Type B pancreatic cell (in vitro differentiated cells): ENCODE measurements around the gene DMXL2. TPM values are rescaled to one million over a fixed set of nuclear protein-coding genes. Genes with fewer than 3 reads are reported as not detected.
A peak's percentile ranks its signal among the peaks of the same experiment; 100 is the strongest.

Experiments used
- DNase-seq: peaks from one replicate; pipeline ENCODE4 v3.0.0; 2021; ENCODE audit warnings: mixed read lengths; ENCODE audit not compliant: unreplicated experiment; ENCODE audit errors: extremely low spot score
- H3K27ac Mint-ChIP-seq: 2 replicates; pipeline ENCODE4 v1.8.0; 2021; ENCODE audit warnings: mild to moderate bottlenecking, mixed read lengths
- H3K27me3 Mint-ChIP-seq: 2 replicates; pipeline ENCODE4 v1.8.0; 2021; ENCODE audit warnings: mixed read lengths
- H3K36me3 Mint-ChIP-seq: 2 replicates; pipeline ENCODE4 v1.8.0; 2021; ENCODE audit warnings: mixed read lengths
- H3K4me1 Mint-ChIP-seq: one replicate; pipeline ENCODE4 v1.8.0; 2021; ENCODE audit warnings: mixed read lengths; ENCODE audit not compliant: unreplicated experiment
- H3K4me3 Mint-ChIP-seq: 2 replicates; pipeline ENCODE4 v1.8.0; 2021; ENCODE audit warnings: mild to moderate bottlenecking, mixed read lengths
- H3K9me3 Mint-ChIP-seq: 2 replicates; pipeline ENCODE4 v1.8.0; 2021; ENCODE audit warnings: mixed read lengths
- CTCF ChIP-seq: fragments of 200-600 bp; sonication (generic); conservative IDR thresholded peaks from 2 replicates; pipeline ENCODE4 v1.5.0; 2021; ENCODE audit warnings: antibody characterized with exemption, mild to moderate bottlenecking
- long read RNA-seq: library from polyadenylated mRNA; unstranded; transcript quantifications from one replicate; pipeline ENCODE4 v2.0.0, GENCODE V29; 2020
- total RNA-seq: library from RNA; stranded (reverse); gene quantifications from 2 replicates; pipeline ENCODE4 v1.2.1, GENCODE V29; 2021; ENCODE audit warnings: low replicate concordance

DMXL2 gene
- 25.6 and 34.3 TPM in 2 replicates for total RNA-seq
- long read RNA-seq, partial matches to known transcripts: 8 of 13 reads
- long read RNA-seq, other reads (novel, unspliced or antisense): 3 of 13 reads

- DNase-seq: peak; percentile 93
- H3K27ac Mint-ChIP-seq: peak within 1 kb of the TSS; percentile 85
- no peaks in the 10 kb centered on the region for H3K27me3 Mint-ChIP-seq
- no peaks in the 10 kb centered on the region for H3K9me3 Mint-ChIP-seq
- TF ChIP-seq CTCF: no peak
- H3K36me3 Mint-ChIP-seq: no peaks in the 10 kb centered on the region
- peaks cover 25% of the 10 kb centered on the region for H3K4me1 Mint-ChIP-seq
- H3K4me3 Mint-ChIP-seq: peak within 1 kb of the TSS; percentile 98
These were observed at the start of gene DMXL2 for GRCh38 chr15:51622604-51623370. DMXL2 (minus strand) TSS chr15:51622771; CDS start chr15:51622545, 226 bp downstream.

GRCh38 chr15:51672155-51672687 is 49.6 kb upstream of the DMXL2 start:
- Mint-ChIP-seq H3K9me3 (no peaks in the 10 kb centered on the region), H3K4me1 (no peaks in the 10 kb centered on the region), H3K36me3 (no peaks in the 10 kb centered on the region), H3K27ac (no peak overlapping the region), H3K4me3 (no peak overlapping the region), H3K27me3 (peaks cover 24% of the 10 kb centered on the region)
- no peak for DNase-seq
- no peak for TF ChIP-seq CTCF

DNA sequence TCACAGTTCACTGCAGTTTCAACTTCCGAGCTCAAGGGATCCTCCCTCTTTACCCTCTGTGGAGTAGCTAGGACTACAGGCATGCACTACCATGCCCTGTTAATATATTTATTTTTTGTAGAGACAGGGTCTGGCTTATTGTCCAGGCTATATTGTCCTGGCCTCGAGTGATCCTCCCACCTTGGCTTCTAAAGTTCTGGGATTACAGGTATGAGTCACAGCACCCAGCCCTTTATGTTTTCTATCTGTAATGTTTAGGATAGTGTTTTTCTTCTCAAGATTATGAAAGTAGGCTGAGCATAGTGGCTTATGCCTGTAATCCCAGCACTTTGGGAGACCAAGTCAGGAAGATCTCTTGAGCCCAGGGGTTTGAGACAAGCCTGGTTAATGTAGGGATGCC is 46.8 kb upstream of the DMXL2 start:
- H3K4me3 Mint-ChIP-seq: no peak overlapping the region
- no peak for DNase-seq
- no peak overlapping the region for H3K27ac Mint-ChIP-seq
- H3K36me3 Mint-ChIP-seq: no peaks in the 10 kb centered on the region
- no peak for TF ChIP-seq CTCF
- H3K9me3 Mint-ChIP-seq: no peaks in the 10 kb centered on the region
- peaks cover 19% of the 10 kb centered on the region for H3K27me3 Mint-ChIP-seq
- H3K4me1 Mint-ChIP-seq: no peaks in the 10 kb centered on the region

DNA sequence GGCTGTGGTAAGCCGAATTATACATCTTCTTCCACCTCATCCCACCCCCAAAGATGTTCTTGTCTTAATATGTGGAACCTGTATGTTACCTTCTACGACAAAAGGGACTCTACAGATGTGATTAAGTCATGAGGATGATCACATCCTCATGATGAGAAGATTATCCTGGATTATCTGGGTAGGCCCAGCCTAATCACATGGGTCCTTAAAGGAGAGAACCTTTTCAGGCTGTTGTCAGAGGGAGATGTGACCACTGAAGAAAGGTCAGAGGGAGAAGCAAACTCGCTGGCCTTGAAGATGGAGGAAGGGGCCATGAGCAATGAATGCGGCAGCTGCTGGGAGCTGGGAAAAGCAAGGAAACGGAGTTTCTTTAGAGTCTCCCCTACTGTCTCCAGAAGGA is 45.9 kb upstream of the DMXL2 start:
- Mint-ChIP-seq H3K4me1 (no peaks in the 10 kb centered on the region), H3K27me3 (peaks cover 15% of the 10 kb centered on the region), H3K36me3 (no peaks in the 10 kb centered on the region), H3K9me3 (no peaks in the 10 kb centered on the region), H3K4me3 (no peak overlapping the region), H3K27ac (no peak overlapping the region)
- no peak for TF ChIP-seq CTCF
- DNase-seq: no peak

- no peak for TF ChIP-seq CTCF
- Mint-ChIP-seq H3K4me1 (no peaks in the 10 kb centered on the region), H3K27me3 (peaks cover 11% of the 10 kb centered on the region), H3K27ac (no peak overlapping the region), H3K9me3 (no peaks in the 10 kb centered on the region), H3K4me3 (no peak overlapping the region), H3K36me3 (no peaks in the 10 kb centered on the region)
- DNase-seq: no peak
These were observed 44.9 kb upstream of the DMXL2 start for GRCh38 chr15:51667478-51667877.
